ENCODE data around the gene MET. TPM values are rescaled to one million over a fixed set of nuclear protein-coding genes. Genes with fewer than 3 reads are reported as not detected.

The MET gene
- total and polyA plus RNA-seq, 10 of the 15 experiments (the other 5 are each of a cell fraction or from before 2014, with no cell fraction given): 0.01 to 0.21 TPM; not detected in 8

GRCh38 chr7:116836911-116837310 is 164.9 kb downstream of the MET start:
- no peak for TF ChIP-seq MEF2B (IDR thresholded peaks at IDR 0.05; ENCODE audit: partially characterized antibody, poor library complexity, severe bottlenecking)
- no peak for TF ChIP-seq IKZF2 (IDR thresholded peaks at IDR 0.05)
- no peak for TF ChIP-seq EP300 (IDR thresholded peaks at IDR 0.05; ENCODE audit: borderline replicate concordance in 1 of 2, control insufficient read depth in 1 of 2, low read depth in 2 of 2, low read length in 2 of 2)
- no peak for TF ChIP-seq SMARCA5 (IDR thresholded peaks at IDR 0.05)
- TF ChIP-seq FOS (IDR thresholded peaks at IDR 0.05; ENCODE audit: borderline replicate concordance, extremely low read depth, insufficient read length): no peak
- no peak for TF ChIP-seq ZNF622 (IDR thresholded peaks at IDR 0.05)
- no peak for TF ChIP-seq GATAD2B (conservative IDR thresholded peaks at IDR 0.05; ENCODE audit: low read depth)
- no peak for TF ChIP-seq ESRRA (IDR thresholded peaks at IDR 0.05; ENCODE audit: low read length)
- TF ChIP-seq ATF7 (IDR thresholded peaks at IDR 0.05; ENCODE audit: low read depth): no peak
- TF ChIP-seq DPF2 (IDR thresholded peaks at IDR 0.05): no peak
- no peak for TF ChIP-seq BMI1 (IDR thresholded peaks at IDR 0.05; ENCODE audit: borderline replicate concordance)
- ATAC-seq (no peak), DNase-seq (ENCODE audit: low read depth, low spot score) (no peak), FAIRE-seq (no peak)
- no peaks in the 10 kb centered on the region for H4K20me1 ChIP-seq (ENCODE audit: control insufficient read depth, insufficient read depth)
- 68% methylated on average over 4 of the region's 4 CpGs for WGBS (ENCODE audit: insufficient coverage, insufficient replicate concordance, low lambda C conversion rate, missing lambda C conversion rate)
- RAD21 ChIA-PET (ENCODE audit: unreplicated experiment): no interaction called here
- H3K36me3 ChIP-seq (ENCODE audit: control insufficient read depth in 2 of 2, insufficient read depth in 2 of 2, low read length in 1 of 2): no peaks in the 10 kb centered on the region
- H3K9me3 ChIP-seq (replicated peaks; ENCODE audit: control insufficient read depth, insufficient read depth, low read length): no peaks in the 10 kb centered on the region
- H3K79me2 ChIP-seq (ENCODE audit: control insufficient read depth, insufficient read depth, low read length): no peaks in the 10 kb centered on the region
- H2AFZ ChIP-seq (ENCODE audit: control insufficient read depth, low read depth, low read length): no peak overlapping the region
- H3K4me3 ChIP-seq: no peak overlapping the region
- in situ Hi-C loops (cut with MboI): no loop called here
- no peak overlapping the region for H3K4me2 ChIP-seq (ENCODE audit: control insufficient read depth, insufficient read depth)
- H3K4me1 ChIP-seq (ENCODE audit: control insufficient read depth, insufficient read depth, low read length): no peaks in the 10 kb centered on the region
- SMC1A ChIA-PET (ENCODE audit: uncharacterized antibody, unreplicated experiment): no interaction called here
- no peak overlapping the region for H3K9ac ChIP-seq (ENCODE audit: control insufficient read depth, insufficient read depth, low read length)
- POLR2A ChIA-PET: no interaction called here
- H3K27me3 ChIP-seq (replicated peaks in 1 of 2; ENCODE audit: control insufficient read depth in 2 of 2, insufficient read depth in 2 of 2, low read length in 1 of 2): no peaks in the 10 kb centered on the region; a peak in 2 of 4 replicates
- H3K27ac ChIP-seq (ENCODE audit: control insufficient read depth, insufficient read depth): no peak overlapping the region
- intact Hi-C loops (cut with micrococcal nuclease; ENCODE audit: unreplicated experiment): no loop called here
- BruUV-seq (replicated peaks): no TSS peak
- CTCF ChIA-PET: no interaction called here
